Fibroblast of pulmonary artery (primary cell): ENCODE results near the gene EIF4E1B.
"Not testable (repeated sequence)": the region's sequence is repeated elsewhere in the genome, so short reads cannot be mapped to it uniquely, and the experiment has no call there.

ENCODE experiments used
- DNase-seq: peaks from one replicate; pipeline ENCODE4 v3.0.0-alpha.2; 2010; ENCODE audit warnings: low read depth
- H3K4me3 ChIP-seq: replicated peaks from 2 replicates; pipeline ENCODE4 v1.5.1; 2011; ENCODE audit warnings: low read depth, mild to moderate bottlenecking, control low read depth, low read length, moderate library complexity
- CTCF ChIP-seq: IDR thresholded peaks from 2 replicates; pipeline ENCODE4 v1.5.1; 2011; ENCODE audit warnings: mild to moderate bottlenecking, control low read depth, low read length, inconsistent platforms; ENCODE audit errors: missing control alignments

The EIF4E1B gene

GRCh38 chr5:176590035-176590717 lies 40.3 kb upstream of the EIF4E1B start:
- no peak for TF ChIP-seq CTCF
- no peak for DNase-seq

GRCh38 chr5:176591667-176592066 lies 38.8 kb upstream of the EIF4E1B start:
- H3K4me3 ChIP-seq, DNase-seq: not testable (repeated sequence)

More at GRCh38 chr5:176590035-176590717, 40.3 kb upstream of the EIF4E1B start:
- H3K4me3 ChIP-seq, result no peak overlapping the region

GRCh38 chr5:176592573-176592972 lies 37.9 kb upstream of the EIF4E1B start:
- no peak overlapping the region for H3K4me3 ChIP-seq
- no peak for TF ChIP-seq CTCF
- DNase-seq, result no peak

- no peak overlapping the region for H3K4me3 ChIP-seq
- TF ChIP-seq CTCF, result no peak
- no peak for DNase-seq
Measured at GRCh38 chr5:176593273-176593869, 37.1 kb upstream of the EIF4E1B start.

GRCh38 chr5:176594554-176594953 lies 35.9 kb upstream of the EIF4E1B start:
- DNase-seq, result no peak
- no peak for TF ChIP-seq CTCF
- H3K4me3 ChIP-seq, result no peak overlapping the region

- TF ChIP-seq CTCF, result no peak
- H3K4me3 ChIP-seq, result no peak overlapping the region
- no peak for DNase-seq
Measured at GRCh38 chr5:176595386-176595943, 35.0 kb upstream of the EIF4E1B start.

GRCh38 chr5:176596069-176596644 lies 34.3 kb upstream of the EIF4E1B start:
- no peak overlapping the region for H3K4me3 ChIP-seq
- TF ChIP-seq CTCF, result no peak
- DNase-seq, result no peak
